Measurements from ENCODE around the gene FAM89A.

The FAM89A gene

DNA sequence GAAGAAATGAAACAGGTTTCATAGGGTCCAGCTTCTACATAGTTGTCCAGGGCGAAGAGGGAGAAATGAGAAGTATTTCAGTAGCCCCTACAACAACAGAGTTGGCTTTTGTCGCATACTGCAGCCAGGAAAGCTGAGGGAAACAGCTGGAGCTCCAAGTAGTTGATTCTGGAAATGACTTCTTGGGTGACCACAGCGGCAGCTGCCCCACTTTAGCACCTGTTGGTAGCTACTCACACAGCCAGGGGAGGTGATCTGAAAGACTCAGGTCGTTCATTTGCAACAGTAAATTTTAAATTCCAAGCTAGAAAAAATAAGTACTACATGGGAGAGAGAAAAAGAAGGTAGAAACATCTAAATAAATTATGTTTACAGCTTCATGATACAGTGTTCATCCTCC is 63.7 kb downstream of the FAM89A start:
- H3K4me3 ChIP-seq: no peak overlapping the region
- no peaks in the 10 kb centered on the region for H3K9me3 ChIP-seq (ENCODE audit: low read depth, low read length)
- no peak for TF ChIP-seq EZH2 (IDR thresholded peaks at IDR 0.05)
- TF ChIP-seq POLR2AphosphoS5 (IDR thresholded peaks at IDR 0.05; ENCODE audit: borderline replicate concordance, low read depth, low read length): no peak
- TF ChIP-seq FOXP2 (optimal IDR thresholded peaks at IDR 0.05; ENCODE audit: control extremely low read depth, extremely low read length, insufficient read depth): no peak
- no peak overlapping the region for H3K27ac ChIP-seq
- H3K9ac ChIP-seq (ENCODE audit: insufficient read length): no peak overlapping the region
- peaks cover 12% of the 10 kb centered on the region; the same call in 1 of the 2 replicates for H3K36me3 ChIP-seq (ENCODE audit: insufficient read depth, low read length)
- DNase-seq (ENCODE audit: low read depth, low spot score): no peak

DNA sequence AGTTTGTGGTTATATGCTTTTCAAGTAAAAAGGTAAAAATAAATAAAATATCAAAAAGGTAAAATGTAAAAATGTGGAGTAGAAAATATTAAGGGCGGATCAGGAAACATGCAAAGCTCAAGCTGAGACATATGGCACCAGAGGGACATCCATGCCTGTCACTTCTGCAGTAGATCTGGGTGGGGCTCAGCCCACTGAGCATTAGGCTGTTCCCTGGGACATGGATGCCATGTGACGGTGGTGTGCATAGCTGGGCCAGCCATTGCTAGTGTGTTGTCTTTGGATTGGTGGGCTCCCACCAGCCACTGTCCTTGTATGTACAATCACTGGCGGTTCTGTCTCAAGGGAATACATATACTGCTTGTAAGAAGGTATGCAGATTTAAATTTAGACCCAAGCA is 64.4 kb downstream of the FAM89A start:
- no peak overlapping the region for H3K27ac ChIP-seq
- TF ChIP-seq FOXP2 (optimal IDR thresholded peaks at IDR 0.05; ENCODE audit: control extremely low read depth, extremely low read length, insufficient read depth) (no peak), EZH2 (IDR thresholded peaks at IDR 0.05) (no peak), POLR2AphosphoS5 (IDR thresholded peaks at IDR 0.05; ENCODE audit: borderline replicate concordance, low read depth, low read length) (no peak)
- no peak overlapping the region for H3K4me3 ChIP-seq

DNA sequence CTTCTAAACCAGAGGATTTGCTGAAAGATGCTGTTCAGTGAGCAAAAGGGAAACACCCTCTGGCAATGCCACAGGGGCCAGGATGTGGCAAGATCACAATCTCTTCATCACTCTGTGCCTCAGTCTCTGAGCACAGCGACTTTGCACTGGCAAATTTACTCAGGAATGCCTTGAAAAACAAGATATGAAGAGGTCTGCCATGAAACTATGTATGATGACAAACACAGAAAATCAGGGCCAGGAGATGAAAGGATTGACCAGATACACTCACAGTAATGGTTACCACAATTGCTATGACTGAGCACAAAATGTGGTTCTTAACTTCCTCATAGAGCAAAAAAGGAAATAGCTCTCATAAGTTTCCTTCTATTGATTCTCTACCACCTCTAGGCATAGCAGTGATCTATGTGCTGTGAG is 67.2 kb downstream of the FAM89A start:
- TF ChIP-seq FOXP2 (optimal IDR thresholded peaks at IDR 0.05; ENCODE audit: control extremely low read depth, extremely low read length, insufficient read depth) (no peak), POLR2AphosphoS5 (IDR thresholded peaks at IDR 0.05; ENCODE audit: borderline replicate concordance, low read depth, low read length) (no peak), EZH2 (IDR thresholded peaks at IDR 0.05) (no peak)
- 0 out of 2 replicates have a peak overlapping the region, but pooled peaks have one; percentile 16 for H3K27ac ChIP-seq
- H3K9ac ChIP-seq (ENCODE audit: insufficient read length): no peak overlapping the region
- H3K9me3 ChIP-seq (ENCODE audit: low read depth, low read length): no peaks in the 10 kb centered on the region
- peak overlapping the region; percentile 40; the same call in 1 of the 2 replicates for H3K4me3 ChIP-seq
- DNase-seq (ENCODE audit: low read depth, low spot score): peak; percentile 66
- H3K36me3 ChIP-seq (ENCODE audit: insufficient read depth, low read length): peaks cover 5% of the 10 kb centered on the region; the same call in 1 of the 2 replicates

More for the DNA sequence above, 64.4 kb downstream of the FAM89A start:
- Histone ChIP-seq H3K9ac (ENCODE audit: insufficient read length) (no peak overlapping the region), H3K9me3 (ENCODE audit: low read depth, low read length) (no peaks in the 10 kb centered on the region), H3K36me3 (ENCODE audit: insufficient read depth, low read length) (peaks cover 6% of the 10 kb centered on the region; the same call in 1 of the 2 replicates)
- no peak for DNase-seq (ENCODE audit: low read depth, low spot score)

DNA sequence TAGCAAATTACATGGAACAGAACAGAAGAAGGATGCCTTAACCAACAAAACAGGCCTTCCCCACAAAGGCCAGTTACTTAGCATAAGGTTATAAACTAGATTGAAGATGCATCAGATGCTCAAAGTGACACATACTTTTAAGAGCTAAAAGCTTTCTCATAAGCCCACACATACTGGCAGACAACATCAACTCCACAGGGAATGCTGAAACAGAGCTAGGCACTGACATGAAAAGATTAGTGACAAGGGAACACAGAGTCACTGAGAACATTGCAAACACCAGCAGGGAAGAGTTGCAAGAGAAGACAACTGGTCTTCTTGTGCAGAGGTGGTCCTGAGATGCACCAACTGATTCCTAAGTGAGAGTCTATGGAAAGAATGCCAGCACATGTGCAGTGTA is 68.3 kb downstream of the FAM89A start:
- TF ChIP-seq POLR2AphosphoS5 (IDR thresholded peaks at IDR 0.05; ENCODE audit: borderline replicate concordance, low read depth, low read length) (no peak), FOXP2 (optimal IDR thresholded peaks at IDR 0.05; ENCODE audit: control extremely low read depth, extremely low read length, insufficient read depth) (no peak), EZH2 (IDR thresholded peaks at IDR 0.05) (no peak)
- peaks cover 5% of the 10 kb centered on the region; the same call in 1 of the 2 replicates for H3K36me3 ChIP-seq (ENCODE audit: insufficient read depth, low read length)
- no peak overlapping the region for H3K27ac ChIP-seq
- no peak overlapping the region for H3K9ac ChIP-seq (ENCODE audit: insufficient read length)
- H3K9me3 ChIP-seq (ENCODE audit: low read depth, low read length): no peaks in the 10 kb centered on the region
- no peak overlapping the region for H3K4me3 ChIP-seq
- no peak for DNase-seq (ENCODE audit: low read depth, low spot score)

GRCh38 chr1:230970432-230970831 is 69.6 kb downstream of the FAM89A start:
- no peak for TF ChIP-seq FOXP2 (optimal IDR thresholded peaks at IDR 0.05; ENCODE audit: control extremely low read depth, extremely low read length, insufficient read depth)
- no peak for TF ChIP-seq POLR2AphosphoS5 (IDR thresholded peaks at IDR 0.05; ENCODE audit: borderline replicate concordance, low read depth, low read length)
- TF ChIP-seq EZH2 (IDR thresholded peaks at IDR 0.05): no peak
- Histone ChIP-seq H3K9me3 (ENCODE audit: low read depth, low read length) (no peaks in the 10 kb centered on the region), H3K4me3 (no peak overlapping the region), H3K9ac (ENCODE audit: insufficient read length) (no peak overlapping the region), H3K36me3 (ENCODE audit: insufficient read depth, low read length) (no peaks in the 10 kb centered on the region), H3K27ac (no peak overlapping the region)
- DNase-seq (ENCODE audit: low read depth, low spot score): no peak

Data from SK-N-MC (cell line).